Astrocyte of the cerebellum (primary cell): ENCODE data around the gene ZNF441.
"Not testable (repeated sequence)": the region's sequence is repeated elsewhere in the genome, so short reads cannot be mapped to it uniquely, and the experiment has no call there.

Experiments used
- DNase-seq: peaks from one replicate; pipeline ENCODE4 v3.0.0-alpha.2; 2011; ENCODE audit warnings: low read depth
- H3K4me3 ChIP-seq: 2 replicates; pipeline ENCODE4 v1.5.1; 2011; ENCODE audit warnings: mild to moderate bottlenecking, low read depth, low read length, moderate library complexity
- CTCF ChIP-seq: IDR thresholded peaks from 2 replicates; pipeline ENCODE4 v1.5.1; 2012; ENCODE audit warnings: low read length, low read depth, moderate library complexity, mild to moderate bottlenecking; ENCODE audit errors: missing control alignments
- in situ Hi-C: cut with HindIII; loops from 2 replicates; pipeline ENCODE4 v1.10.0; 2017; ENCODE audit warnings: low sequenced_read_pairs

The ZNF441 gene

DNA sequence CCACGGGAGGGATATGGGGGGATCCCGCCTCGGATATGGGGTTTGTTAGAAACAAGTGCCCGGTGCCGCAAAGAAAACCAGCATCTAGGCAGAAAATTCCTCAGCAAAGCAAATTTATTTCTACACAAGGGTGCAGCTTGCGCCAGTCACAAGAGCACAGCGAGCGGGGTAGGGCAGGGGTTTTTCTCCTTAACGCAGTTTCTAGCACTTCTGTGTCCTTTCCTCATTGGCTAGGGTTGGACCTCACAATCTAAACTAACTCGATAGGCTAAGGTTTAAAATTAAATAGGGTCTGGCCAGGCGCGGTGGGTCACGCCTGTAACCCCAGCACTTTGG lies 47.9 kb downstream of the ZNF441 start:
- in situ Hi-C loops = no loop called here
- H3K4me3 ChIP-seq = peak overlapping the region; percentile 84
- no peak for DNase-seq
- no peak for TF ChIP-seq CTCF

GRCh38 chr19:11821474-11822109 lies 54.8 kb downstream of the ZNF441 start:
- no peak for DNase-seq
- in situ Hi-C loops = no loop called here
- TF ChIP-seq CTCF = no peak
- H3K4me3 ChIP-seq = no peak overlapping the region

GRCh38 chr19:11828957-11829876 lies 62.4 kb downstream of the ZNF441 start:
- H3K4me3 ChIP-seq = not testable (repeated sequence)

GRCh38 chr19:11832253-11832912 lies 65.6 kb downstream of the ZNF441 start:
- DNase-seq = no peak
- no peak for TF ChIP-seq CTCF
- H3K4me3 ChIP-seq = no peak overlapping the region
- in situ Hi-C loops = no loop called here

More at GRCh38 chr19:11828957-11829876, 62.4 kb downstream of the ZNF441 start:
- in situ Hi-C loops, DNase-seq: not testable (repeated sequence)

DNA sequence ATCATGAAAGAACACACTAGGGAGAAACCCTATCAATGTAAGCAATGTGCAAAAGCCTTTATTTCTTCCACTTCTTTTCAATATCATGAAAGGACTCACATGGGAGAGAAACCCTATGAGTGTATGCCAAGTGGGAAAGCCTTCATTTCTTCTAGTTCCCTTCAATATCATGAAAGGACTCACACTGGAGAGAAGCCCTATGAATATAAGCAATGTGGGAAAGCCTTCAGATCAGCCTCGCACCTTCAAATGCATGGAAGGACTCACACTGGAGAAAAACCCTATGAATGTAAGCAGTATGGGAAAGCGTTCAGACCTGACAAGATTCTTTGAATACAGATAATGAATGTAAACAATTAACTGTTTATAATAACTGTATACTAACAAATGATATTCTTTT lies 66.7 kb downstream of the ZNF441 start:
- DNase-seq = no peak
- in situ Hi-C loops = no loop called here
- H3K4me3 ChIP-seq = no peak overlapping the region
- TF ChIP-seq CTCF = no peak
